Central memory CD4-positive, alpha-beta T cell (primary cell): ENCODE data around the gene ZFP36.
A peak's percentile ranks its signal among the peaks of the same experiment; 100 is the strongest.

ENCODE experiments used
- DNase-seq: peaks from one replicate; pipeline ENCODE4 v3.0.0; 2022

ZFP36 gene

GRCh38 chr19:39384839-39385568 is 21.6 kb upstream of the ZFP36 start:
- no peak for DNase-seq

- no peak for DNase-seq
These were observed 20.8 kb upstream of the ZFP36 start for GRCh38 chr19:39385629-39386411.

- no peak for DNase-seq
These were observed 20.1 kb upstream of the ZFP36 start for GRCh38 chr19:39386557-39386956.

- no peak for DNase-seq
These were observed 18.0 kb upstream of the ZFP36 start for GRCh38 chr19:39388657-39389056.

- no peak for DNase-seq
These were observed 16.8 kb upstream of the ZFP36 start for GRCh38 chr19:39389631-39390414.

- peak; percentile 86 for DNase-seq
These were observed 16.2 kb upstream of the ZFP36 start for GRCh38 chr19:39390451-39390750.

- peak; percentile 100 for DNase-seq
These were observed 15.8 kb upstream of the ZFP36 start, which contains the start of the genes MED29 and PAF1 for GRCh38 chr19:39390751-39391437. Gene MED29 (plus strand): TSS chr19:39391378. CDS start chr19:39391423, 45 bp downstream. Gene PAF1 (minus strand): TSS chr19:39391106. CDS start chr19:39390864, 242 bp downstream.

- peak; percentile 90 for DNase-seq
These were observed 9.0 kb upstream of the ZFP36 start for GRCh38 chr19:39397360-39398296.

- no peak for DNase-seq
These were observed 8.3 kb upstream of the ZFP36 start for GRCh38 chr19:39398297-39398864.

GRCh38 chr19:39399668-39400050 is 7.0 kb upstream of the ZFP36 start:
- no peak for DNase-seq

- no peak for DNase-seq
These were observed 6.6 kb upstream of the ZFP36 start for GRCh38 chr19:39400061-39400460.

- DNase-seq: no peak
These were observed 5.5 kb upstream of the ZFP36 start for GRCh38 chr19:39401070-39401548.

- peak; percentile 94 for DNase-seq
These were observed 4.9 kb upstream of the ZFP36 start for GRCh38 chr19:39401549-39402345.

- DNase-seq: peak; percentile 77
These were observed 4.0 kb upstream of the ZFP36 start for GRCh38 chr19:39402346-39403300.

GRCh38 chr19:39403331-39404312 is 3.0 kb upstream of the ZFP36 start:
- DNase-seq: peak; percentile 98

- no peak for DNase-seq
These were observed 1.2 kb upstream of the ZFP36 start for GRCh38 chr19:39405261-39405957.
